BE2C (cell line): ENCODE data around the gene TREX2.

Experiments
- DNase-seq: peaks from one replicate; pipeline ENCODE4 v3.0.0-alpha.2; 2020
- H3K27me3 ChIP-seq: fragments of 250-450 bp; sonication (Bioruptor Pico); 2 replicates; pipeline ENCODE4 v1.5.1; 2020; ENCODE audit warnings: mild to moderate bottlenecking
- H3K36me3 ChIP-seq: fragments of 250-450 bp; sonication (Bioruptor Pico); 2 replicates; pipeline ENCODE4 v1.5.1; 2020; ENCODE audit warnings: mild to moderate bottlenecking
- H3K4me1 ChIP-seq: fragments of 250-450 bp; sonication (Bioruptor Pico); 2 replicates; pipeline ENCODE4 v1.5.1; 2020
- H3K4me3 ChIP-seq: 2 replicates; pipeline ENCODE4 v1.5.1; 2011; ENCODE audit warnings: low read depth, low read length
- H3K9me3 ChIP-seq: fragments of 250-450 bp; sonication (Bioruptor Pico); 2 replicates; pipeline ENCODE4 v1.5.1; 2020
- TF ChIP-seq, protein P1 (sequence below): IDR thresholded peaks from 2 replicates; pipeline ENCODE4 v1.5.1; 2012; ENCODE audit warnings: mild to moderate bottlenecking, low read depth, low read length

TREX2 gene

DNA sequence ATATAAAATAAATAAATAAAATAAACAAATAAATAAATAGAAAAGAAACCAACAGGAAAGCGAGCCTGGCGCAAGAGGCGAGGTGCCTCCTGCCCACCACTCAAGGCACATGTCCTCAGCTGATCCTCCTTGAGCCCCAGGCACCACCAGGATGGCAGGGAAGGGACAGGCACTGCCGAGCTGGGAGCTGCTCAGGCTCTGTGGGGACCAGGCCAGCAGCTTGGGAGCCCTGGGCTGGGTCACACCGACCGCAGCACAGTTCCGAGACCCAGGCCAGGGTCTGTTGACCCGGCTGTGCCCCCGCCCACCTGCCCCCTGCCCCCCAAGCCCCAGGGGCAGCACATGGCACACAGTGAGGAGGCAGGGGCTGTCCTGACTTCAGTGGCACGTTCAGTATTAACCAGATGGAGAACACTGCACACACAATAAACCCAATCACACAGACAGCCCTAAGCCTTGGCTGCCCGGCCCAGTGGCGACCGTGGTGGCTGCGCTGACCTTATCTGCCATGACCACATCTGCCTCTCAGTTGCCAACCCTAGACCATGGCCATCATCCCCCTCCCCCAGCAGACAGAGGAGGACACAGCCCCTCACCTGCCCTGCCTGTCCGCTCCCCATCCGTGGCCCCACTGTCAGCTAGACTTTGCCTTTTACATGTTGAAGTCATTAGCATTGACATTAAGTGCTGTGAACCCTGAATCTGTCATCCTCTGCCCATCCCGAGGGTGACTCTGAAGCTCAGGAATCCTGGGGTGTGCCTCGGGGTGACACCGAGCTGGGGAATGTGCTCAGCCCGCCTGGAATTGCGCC is 2.9 kb upstream of the TREX2 start:
- Histone ChIP-seq H3K36me3 (no peaks in the 10 kb centered on the region), H3K27me3 (no peaks in the 10 kb centered on the region), H3K4me3 (no peak overlapping the region), H3K9me3 (no peaks in the 10 kb centered on the region), H3K4me1 (no peaks in the 10 kb centered on the region)
- DNase-seq: no peak
- TF ChIP-seq, protein P1, sequence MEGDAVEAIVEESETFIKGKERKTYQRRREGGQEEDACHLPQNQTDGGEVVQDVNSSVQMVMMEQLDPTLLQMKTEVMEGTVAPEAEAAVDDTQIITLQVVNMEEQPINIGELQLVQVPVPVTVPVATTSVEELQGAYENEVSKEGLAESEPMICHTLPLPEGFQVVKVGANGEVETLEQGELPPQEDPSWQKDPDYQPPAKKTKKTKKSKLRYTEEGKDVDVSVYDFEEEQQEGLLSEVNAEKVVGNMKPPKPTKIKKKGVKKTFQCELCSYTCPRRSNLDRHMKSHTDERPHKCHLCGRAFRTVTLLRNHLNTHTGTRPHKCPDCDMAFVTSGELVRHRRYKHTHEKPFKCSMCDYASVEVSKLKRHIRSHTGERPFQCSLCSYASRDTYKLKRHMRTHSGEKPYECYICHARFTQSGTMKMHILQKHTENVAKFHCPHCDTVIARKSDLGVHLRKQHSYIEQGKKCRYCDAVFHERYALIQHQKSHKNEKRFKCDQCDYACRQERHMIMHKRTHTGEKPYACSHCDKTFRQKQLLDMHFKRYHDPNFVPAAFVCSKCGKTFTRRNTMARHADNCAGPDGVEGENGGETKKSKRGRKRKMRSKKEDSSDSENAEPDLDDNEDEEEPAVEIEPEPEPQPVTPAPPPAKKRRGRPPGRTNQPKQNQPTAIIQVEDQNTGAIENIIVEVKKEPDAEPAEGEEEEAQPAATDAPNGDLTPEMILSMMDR: no peak

DNA sequence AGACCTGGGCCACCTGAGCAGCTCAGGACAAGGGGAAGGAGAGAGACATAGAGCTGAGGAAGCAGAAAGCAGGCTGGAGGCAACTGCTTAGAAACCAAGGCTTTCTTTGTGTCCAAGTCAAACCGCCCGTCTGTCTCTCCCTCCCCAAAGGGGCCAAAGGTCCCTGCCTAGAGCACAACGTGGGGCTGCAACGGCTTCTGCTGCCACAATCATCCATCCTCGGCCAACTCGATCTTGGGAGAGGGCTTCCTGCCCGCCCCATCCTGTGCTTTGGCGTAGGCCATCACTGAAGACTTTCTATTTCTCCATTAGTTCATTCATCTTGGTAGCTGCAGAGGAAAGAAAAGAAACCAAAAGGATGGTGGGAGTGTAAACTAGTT is 1.7 kb upstream of the TREX2 start:
- no peaks in the 10 kb centered on the region for H3K36me3 ChIP-seq
- no peak overlapping the region for H3K4me3 ChIP-seq
- no peaks in the 10 kb centered on the region for H3K9me3 ChIP-seq
- no peak for DNase-seq
- no peaks in the 10 kb centered on the region for H3K27me3 ChIP-seq
- TF ChIP-seq, protein P1: no peak
- no peaks in the 10 kb centered on the region for H3K4me1 ChIP-seq

DNA sequence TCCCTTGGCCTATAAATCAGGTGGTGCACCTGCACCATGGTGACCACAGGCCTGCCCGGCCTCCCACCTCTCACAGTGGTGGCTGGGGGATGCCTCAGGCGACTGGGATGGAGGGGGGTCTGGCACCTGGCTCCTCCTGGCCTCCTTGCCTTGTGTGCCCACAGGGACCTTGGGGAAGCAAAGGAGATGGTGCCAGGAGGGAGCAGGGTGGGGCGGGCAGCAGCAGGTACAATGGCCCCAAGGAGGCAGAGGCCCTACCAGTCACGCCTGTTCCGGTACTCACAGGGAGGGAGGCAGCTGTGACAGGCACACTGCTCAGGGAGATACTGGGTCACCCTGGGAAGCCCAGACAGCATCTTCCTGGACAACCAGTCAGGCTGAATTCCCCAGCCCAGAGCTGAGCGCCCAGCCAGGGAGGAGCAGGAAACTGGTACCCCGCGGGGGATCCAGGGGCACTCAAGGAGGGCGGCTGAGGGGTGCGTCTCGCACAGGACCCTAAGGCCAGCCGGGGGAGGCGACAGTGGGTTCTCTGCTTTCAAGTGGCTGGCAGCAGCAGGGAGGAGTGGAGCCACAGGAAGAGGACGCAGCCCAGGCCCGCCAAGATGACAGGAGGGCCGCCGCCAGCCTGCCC is 1.2 kb upstream of the TREX2 start:
- no peak overlapping the region for H3K4me3 ChIP-seq
- no peaks in the 10 kb centered on the region for H3K9me3 ChIP-seq
- H3K4me1 ChIP-seq: no peaks in the 10 kb centered on the region
- H3K36me3 ChIP-seq: no peaks in the 10 kb centered on the region
- no peak for DNase-seq
- H3K27me3 ChIP-seq: no peaks in the 10 kb centered on the region
- TF ChIP-seq, protein P1: no peak

DNA sequence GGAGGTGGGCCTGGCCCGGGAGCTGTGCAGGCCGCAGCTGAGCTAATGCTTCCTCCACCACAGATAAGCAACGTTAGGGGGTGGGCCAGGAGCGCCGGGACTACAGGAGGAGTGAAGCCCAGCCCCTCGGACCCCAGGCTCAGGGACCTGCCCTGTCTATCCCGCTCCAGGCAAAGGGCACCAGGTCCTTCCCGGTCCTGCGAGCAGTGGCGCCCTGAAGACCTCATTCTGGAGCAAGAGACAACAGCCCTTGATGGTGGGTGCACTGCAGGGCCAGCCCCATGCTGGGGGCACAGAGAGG is 730 bp upstream of the TREX2 start:
- H3K27me3 ChIP-seq: no peaks in the 10 kb centered on the region
- DNase-seq: no peak
- TF ChIP-seq, protein P1: no peak
- no peaks in the 10 kb centered on the region for H3K36me3 ChIP-seq
- no peaks in the 10 kb centered on the region for H3K9me3 ChIP-seq
- H3K4me3 ChIP-seq: no peak overlapping the region
- no peaks in the 10 kb centered on the region for H3K4me1 ChIP-seq

DNA sequence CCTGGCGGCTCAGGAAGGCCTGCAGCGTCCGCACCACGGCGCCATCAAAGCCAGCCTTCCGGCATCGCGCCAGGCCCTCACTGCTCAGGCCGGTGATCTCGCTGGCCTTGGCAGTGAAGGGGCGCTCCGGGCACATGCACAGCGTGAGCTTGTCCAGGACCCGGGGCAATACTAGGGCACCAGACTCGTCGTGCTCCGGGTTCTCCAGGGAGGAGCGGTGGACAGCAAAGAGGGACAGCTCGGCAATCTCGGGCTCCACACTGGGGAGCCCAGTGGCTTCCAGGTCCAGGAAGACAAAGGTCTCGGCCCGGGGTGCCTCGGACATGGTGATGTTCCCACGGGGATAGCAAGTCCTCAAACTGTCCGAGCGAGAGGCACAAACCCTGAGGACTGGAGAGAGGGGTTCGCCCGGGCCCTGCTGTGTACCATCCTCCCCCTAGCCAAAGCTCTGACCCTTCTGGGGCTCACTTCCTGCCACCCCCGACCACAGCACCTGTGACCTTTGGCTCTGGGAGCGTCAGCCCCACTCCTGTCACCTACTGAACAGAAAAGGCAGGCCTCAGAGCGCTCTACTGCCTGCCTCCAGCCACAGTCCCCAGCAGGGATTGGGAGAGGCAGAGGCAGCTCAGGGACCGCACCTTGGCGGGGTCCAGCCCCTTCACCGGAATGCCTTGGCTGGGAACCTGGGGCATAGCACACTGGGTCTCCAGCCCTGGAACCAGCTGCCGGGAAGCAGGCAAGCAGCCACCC is 575 bp downstream of the TREX2 start:
- H3K36me3 ChIP-seq: no peaks in the 10 kb centered on the region
- TF ChIP-seq, protein P1: no peak
- no peaks in the 10 kb centered on the region for H3K9me3 ChIP-seq
- no peaks in the 10 kb centered on the region for H3K27me3 ChIP-seq
- DNase-seq: no peak
- H3K4me1 ChIP-seq: no peaks in the 10 kb centered on the region
- no peak overlapping the region for H3K4me3 ChIP-seq
